ENCODE data around the gene EPHB2.

DNA sequence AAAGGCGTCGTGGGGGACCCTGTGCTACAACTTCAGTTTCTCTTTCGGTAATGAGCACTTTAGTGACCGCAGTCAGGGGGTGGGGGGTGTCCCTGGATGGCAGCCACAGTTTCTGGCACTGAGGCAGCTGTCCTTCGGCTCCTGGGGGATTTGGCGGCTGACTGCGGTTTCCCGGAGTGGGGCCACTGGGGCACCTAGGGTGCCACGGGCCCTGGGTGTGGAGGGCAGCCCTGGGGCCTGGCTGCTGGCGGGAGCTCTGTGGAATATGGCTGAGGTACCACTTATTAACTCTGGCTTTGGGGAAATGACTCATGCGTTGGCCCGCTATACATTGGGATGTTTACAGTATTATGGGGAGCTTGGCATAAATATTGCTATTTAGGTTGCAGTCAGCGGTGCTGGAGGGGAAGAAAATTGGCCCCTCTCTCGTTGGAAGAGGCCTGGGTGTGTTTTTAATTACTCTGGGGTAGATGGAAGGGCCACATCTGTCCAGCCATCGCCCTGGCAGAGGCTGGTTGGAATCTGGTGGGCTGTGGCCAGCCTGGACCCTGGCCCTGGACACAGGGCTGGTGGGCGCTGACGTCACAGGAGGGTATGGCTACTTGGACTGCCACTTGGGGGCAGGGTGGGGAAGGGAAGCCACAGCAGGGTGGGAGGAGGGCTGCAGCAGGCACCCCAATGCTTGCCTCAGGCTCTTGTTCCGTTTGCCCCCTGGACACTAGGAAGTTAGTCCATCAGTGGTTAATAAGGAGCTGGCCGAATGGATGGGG lies 2.0 kb downstream of the EPHB2 start:
- TF ChIP-seq CTCF (IDR thresholded peaks at IDR 0.05) (no peak), POLR2A (IDR thresholded peaks at IDR 0.05) (no peak), POLR2AphosphoS5 (IDR thresholded peaks at IDR 0.05; ENCODE audit: insufficient read depth in 1 of 2, low read depth in 1 of 2) (no peak)

Data from vagina (tissue), 2 donors.